ENCODE data around the gene PIANP.

DNA sequence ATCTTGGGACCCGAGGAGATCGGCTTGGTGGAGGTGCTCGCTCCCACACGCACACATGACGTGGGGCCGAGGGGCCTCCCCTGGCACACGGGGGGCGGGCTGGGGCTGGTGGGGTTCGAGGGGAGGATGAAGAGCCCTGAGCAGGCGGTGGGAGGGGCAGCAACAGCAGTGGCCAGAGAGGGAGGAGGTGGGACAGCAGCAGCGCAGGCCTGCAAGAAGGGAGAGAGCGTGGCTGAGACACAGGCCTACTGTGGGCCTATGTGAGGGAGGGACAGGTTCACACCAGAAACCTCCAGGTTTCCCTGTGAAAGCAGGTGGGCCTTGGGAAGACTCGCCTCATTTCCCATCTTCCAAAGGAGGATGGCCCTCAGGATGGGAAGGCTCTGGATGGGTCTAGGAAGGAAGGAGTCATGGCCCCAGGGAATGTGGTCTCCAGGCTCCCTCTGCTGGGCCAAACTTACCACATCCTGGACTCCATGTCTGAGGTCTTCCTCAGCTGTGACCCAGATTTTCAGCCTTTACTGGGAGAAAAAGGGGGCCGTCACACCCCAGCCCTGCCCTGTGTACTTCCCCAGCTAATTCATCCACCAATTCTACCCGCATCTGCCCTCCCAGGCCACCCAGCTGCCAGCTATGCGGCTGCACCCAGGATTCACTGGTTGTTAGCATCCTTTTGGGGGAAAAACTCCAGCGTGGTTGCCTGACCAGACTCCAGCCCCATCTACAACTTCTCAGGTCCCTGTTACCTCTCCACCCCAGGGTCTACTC lies 2.8 kb downstream of the PIANP start:
- TF ChIP-seq, protein P1, sequence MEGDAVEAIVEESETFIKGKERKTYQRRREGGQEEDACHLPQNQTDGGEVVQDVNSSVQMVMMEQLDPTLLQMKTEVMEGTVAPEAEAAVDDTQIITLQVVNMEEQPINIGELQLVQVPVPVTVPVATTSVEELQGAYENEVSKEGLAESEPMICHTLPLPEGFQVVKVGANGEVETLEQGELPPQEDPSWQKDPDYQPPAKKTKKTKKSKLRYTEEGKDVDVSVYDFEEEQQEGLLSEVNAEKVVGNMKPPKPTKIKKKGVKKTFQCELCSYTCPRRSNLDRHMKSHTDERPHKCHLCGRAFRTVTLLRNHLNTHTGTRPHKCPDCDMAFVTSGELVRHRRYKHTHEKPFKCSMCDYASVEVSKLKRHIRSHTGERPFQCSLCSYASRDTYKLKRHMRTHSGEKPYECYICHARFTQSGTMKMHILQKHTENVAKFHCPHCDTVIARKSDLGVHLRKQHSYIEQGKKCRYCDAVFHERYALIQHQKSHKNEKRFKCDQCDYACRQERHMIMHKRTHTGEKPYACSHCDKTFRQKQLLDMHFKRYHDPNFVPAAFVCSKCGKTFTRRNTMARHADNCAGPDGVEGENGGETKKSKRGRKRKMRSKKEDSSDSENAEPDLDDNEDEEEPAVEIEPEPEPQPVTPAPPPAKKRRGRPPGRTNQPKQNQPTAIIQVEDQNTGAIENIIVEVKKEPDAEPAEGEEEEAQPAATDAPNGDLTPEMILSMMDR (IDR thresholded peaks at IDR 0.05; ENCODE audit: insufficient read depth, low read depth, low read length) = peak; percentile 53
- TF ChIP-seq EZH2 (IDR thresholded peaks at IDR 0.05; ENCODE audit: insufficient read depth, low read length) = no peak
